NCI-H524 treated with DMSO at 0.1 percent for 48 hours (cell line): Measurements from ENCODE around the gene GALR1.

ENCODE experiments used
- DNase-seq: peaks from one replicate; lab custom pipeline; 2025; lab: John Stamatoyannopoulos, UW

The GALR1 gene

GRCh38 chr18:77321823-77322805 lies 72.5 kb downstream of the GALR1 start:
- DNase-seq: no peak

GRCh38 chr18:77323640-77324299 lies 74.1 kb downstream of the GALR1 start:
- DNase-seq: no peak
